Gastroesophageal sphincter (tissue), 4 donors: ENCODE results near the gene EGF. TPM values are rescaled to one million over a fixed set of nuclear protein-coding genes. Genes with fewer than 3 reads are reported as not detected.
A peak's percentile ranks its signal among the peaks of the same experiment; 100 is the strongest.

Experiments
- ATAC-seq: fragments of 150-250 bp; one replicate; pipeline ENCODE4 v1.9.1; 2016; ENCODE audit warnings: mild to moderate bottlenecking, moderate library complexity
- H3K27ac ChIP-seq, 4 donors: fragments of 200-600 bp; sonication (generic) in 3 of 4; 1 replicate in 3 of 4; 2 replicates in 1 of 4; pipeline ENCODE4 v1.5.1; 2016 to 2019
- H3K27me3 ChIP-seq: fragments of 200-600 bp; sonication (generic); one replicate; pipeline ENCODE4 v1.5.1; 2019
- H3K36me3 ChIP-seq, 2 donors: fragments of 200-600 bp; sonication (generic); one replicate each; pipeline ENCODE4 v1.5.1; 2019; ENCODE audit warnings: control low read depth in 1 of 2
- H3K4me1 ChIP-seq, 3 donors: fragments of 200-600 bp; sonication (generic); 1 replicate in 2 of 3; 2 replicates in 1 of 3; pipeline ENCODE4 v1.5.1; 2016 to 2019; ENCODE audit warnings: control low read depth in 2 of 3
- H3K4me3 ChIP-seq, 2 donors: fragments of 200-600 bp; sonication (generic); one replicate each; pipeline ENCODE4 v1.5.1; 2019; ENCODE audit warnings: mild to moderate bottlenecking in 1 of 2, moderate library complexity in 1 of 2
- H3K9me3 ChIP-seq, 3 donors: fragments of 200-600 bp; sonication (generic); one replicate each; pipeline ENCODE4 v1.5.1; 2017 to 2019; ENCODE audit warnings: control low read depth in 2 of 3
- EP300 ChIP-seq: sonication (generic); formaldehyde crosslinking; IDR thresholded peaks from one replicate; pipeline ENCODE4 v1.6.1; 2017; ENCODE audit warnings: antibody characterized with exemption, mild to moderate bottlenecking
- POLR2A ChIP-seq, 2 donors: fragments of 450-650 bp; IDR thresholded peaks; one replicate each; pipeline ENCODE4 v1.6.1; 2017; ENCODE audit warnings: antibody characterized with exemption in 2 of 2, mild to moderate bottlenecking in 2 of 2, moderate library complexity in 1 of 2
- POLR2AphosphoS5 ChIP-seq: sonication (generic); formaldehyde crosslinking; IDR thresholded peaks from one replicate; pipeline ENCODE4 v1.6.1; 2017; ENCODE audit warnings: antibody characterized with exemption
- WGBS, 2 donors: methylation state at CpG; one replicate each; pipeline ENCODE4 v1.1.5; 2018; ENCODE audit warnings: low coverage in 1 of 2; 5-methylcytosine and 5-hydroxymethylcytosine counted together
- total RNA-seq, 4 donors: library from RNA; depleted of rRNA; stranded (reverse); fragments of >200 nt; gene quantifications; one replicate each; pipeline ENCODE4 v1.1.0, GENCODE V29; 2016
- TF ChIP-seq, protein P1 (sequence below), 4 experiments: fragments of 200-600 bp in 2 of 4; fragments of 450-650 bp in 2 of 4; sonication (generic) in 1 of 4; IDR thresholded peaks; one replicate each; pipeline ENCODE4 v1.5.1; 2017 to 2019; ENCODE audit warnings: antibody characterized with exemption in 4 of 4, mild to moderate bottlenecking in 2 of 4, moderate library complexity in 2 of 4

EGF gene
- total RNA-seq, 4 donors from 2014 or later: 0.23 to 1.3 (median 0.93) TPM; not detected in 1

DNA sequence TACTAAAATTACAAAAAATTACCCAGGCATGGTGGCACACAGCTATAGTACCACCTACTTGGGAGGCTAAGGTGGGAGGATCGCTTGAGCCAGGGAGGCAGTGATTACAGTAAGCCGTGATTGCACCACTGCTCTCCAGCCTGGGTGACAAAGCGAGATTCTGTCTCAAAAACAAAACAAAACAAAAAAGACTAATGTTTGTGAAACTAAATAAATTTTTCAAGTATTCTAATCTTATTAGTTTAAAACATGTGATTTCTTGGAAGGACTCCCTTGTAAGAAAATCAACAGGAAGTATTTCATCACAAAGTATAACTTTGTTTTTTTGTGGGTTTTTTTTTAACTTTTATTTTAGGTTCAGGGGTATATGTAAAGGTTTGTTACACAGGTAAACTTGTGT is 89.6 kb downstream of the EGF start:
- Histone ChIP-seq H3K4me3 (no peak overlapping the region), H3K36me3 (no peaks in the 10 kb centered on the region), H3K9me3 (no peaks in the 10 kb centered on the region), H3K27me3 (no peaks in the 10 kb centered on the region), H3K27ac (no peak overlapping the region), H3K4me1 (no peaks in the 10 kb centered on the region)
- no peak for ATAC-seq
- WGBS, 2 donors: 89 to 100% methylated on average over 3 of the region's 3 CpGs
- no peak for TF ChIP-seq EP300
- TF ChIP-seq POLR2AphosphoS5: no peak
- no peak for TF ChIP-seq POLR2A (IDR thresholded peaks at IDR 0.05)
- TF ChIP-seq, protein P1, sequence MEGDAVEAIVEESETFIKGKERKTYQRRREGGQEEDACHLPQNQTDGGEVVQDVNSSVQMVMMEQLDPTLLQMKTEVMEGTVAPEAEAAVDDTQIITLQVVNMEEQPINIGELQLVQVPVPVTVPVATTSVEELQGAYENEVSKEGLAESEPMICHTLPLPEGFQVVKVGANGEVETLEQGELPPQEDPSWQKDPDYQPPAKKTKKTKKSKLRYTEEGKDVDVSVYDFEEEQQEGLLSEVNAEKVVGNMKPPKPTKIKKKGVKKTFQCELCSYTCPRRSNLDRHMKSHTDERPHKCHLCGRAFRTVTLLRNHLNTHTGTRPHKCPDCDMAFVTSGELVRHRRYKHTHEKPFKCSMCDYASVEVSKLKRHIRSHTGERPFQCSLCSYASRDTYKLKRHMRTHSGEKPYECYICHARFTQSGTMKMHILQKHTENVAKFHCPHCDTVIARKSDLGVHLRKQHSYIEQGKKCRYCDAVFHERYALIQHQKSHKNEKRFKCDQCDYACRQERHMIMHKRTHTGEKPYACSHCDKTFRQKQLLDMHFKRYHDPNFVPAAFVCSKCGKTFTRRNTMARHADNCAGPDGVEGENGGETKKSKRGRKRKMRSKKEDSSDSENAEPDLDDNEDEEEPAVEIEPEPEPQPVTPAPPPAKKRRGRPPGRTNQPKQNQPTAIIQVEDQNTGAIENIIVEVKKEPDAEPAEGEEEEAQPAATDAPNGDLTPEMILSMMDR (IDR thresholded peaks at IDR 0.05): no peak

GRCh38 chr4:110003401-110004187 is 90.9 kb downstream of the EGF start:
- no peaks in the 10 kb centered on the region for H3K27me3 ChIP-seq
- ATAC-seq: no peak
- no peaks in the 10 kb centered on the region for H3K9me3 ChIP-seq
- 55 to 76% methylated on average over 3 to 5 of the region's 6 CpGs for WGBS, 2 donors
- no peak overlapping the region for H3K4me3 ChIP-seq
- H3K36me3 ChIP-seq: no peaks in the 10 kb centered on the region
- no peak for TF ChIP-seq POLR2AphosphoS5
- no peak for TF ChIP-seq POLR2A (IDR thresholded peaks at IDR 0.05)
- TF ChIP-seq, protein P1 (IDR thresholded peaks at IDR 0.05): no peak
- no peak for TF ChIP-seq EP300
- no peaks in the 10 kb centered on the region for H3K4me1 ChIP-seq
- no peak overlapping the region for H3K27ac ChIP-seq

DNA sequence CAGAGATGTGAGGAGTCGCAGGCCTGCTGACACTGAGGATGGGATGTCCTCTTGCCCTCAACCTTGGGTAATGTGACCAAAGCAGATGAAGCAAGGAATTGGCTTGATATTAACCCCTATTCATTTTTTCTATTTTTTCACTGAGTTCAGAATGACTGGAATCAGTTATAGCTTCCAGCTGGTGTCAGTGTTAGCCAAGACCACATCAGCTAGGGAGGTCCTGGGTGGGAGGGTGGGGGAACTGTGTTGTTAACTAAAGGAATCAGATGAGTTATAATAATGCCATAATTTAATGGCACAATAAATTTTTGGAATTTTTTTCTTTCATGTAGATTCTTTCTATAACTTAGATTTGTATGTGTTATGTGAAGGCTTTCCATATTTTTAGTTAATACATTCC is 91.9 kb downstream of the EGF start:
- no peak overlapping the region for H3K27ac ChIP-seq
- TF ChIP-seq EP300: no peak
- TF ChIP-seq POLR2AphosphoS5: no peak
- TF ChIP-seq, protein P1 (IDR thresholded peaks at IDR 0.05): no peak
- no peak for TF ChIP-seq POLR2A (IDR thresholded peaks at IDR 0.05)
- H3K9me3 ChIP-seq: no peaks in the 10 kb centered on the region
- no peaks in the 10 kb centered on the region for H3K36me3 ChIP-seq
- WGBS, 2 donors: 71 to 100% methylated on average over 1 of the region's 1 CpG
- H3K4me1 ChIP-seq: no peaks in the 10 kb centered on the region
- H3K4me3 ChIP-seq: no peak overlapping the region
- no peak for ATAC-seq
- H3K27me3 ChIP-seq: no peaks in the 10 kb centered on the region

GRCh38 chr4:110005461-110006056 is 92.9 kb downstream of the EGF start:
- Histone ChIP-seq H3K27me3 (no peaks in the 10 kb centered on the region), H3K9me3 (no peaks in the 10 kb centered on the region), H3K4me3 (no peak overlapping the region), H3K4me1 (no peaks in the 10 kb centered on the region), H3K36me3 (no peaks in the 10 kb centered on the region), H3K27ac (no peak overlapping the region)
- ATAC-seq: no peak
- TF ChIP-seq POLR2A (IDR thresholded peaks at IDR 0.05): no peak
- TF ChIP-seq, protein P1 (IDR thresholded peaks at IDR 0.05): peak; percentile 20 to 63 (median 55)
- no peak for TF ChIP-seq EP300
- TF ChIP-seq POLR2AphosphoS5: no peak
- WGBS, 2 donors: 0 to 3% methylated on average over 1 of the region's 1 CpG

- Histone ChIP-seq H3K4me1 (no peaks in the 10 kb centered on the region), H3K4me3 (no peak overlapping the region), H3K36me3 (no peaks in the 10 kb centered on the region), H3K9me3 (no peaks in the 10 kb centered on the region), H3K27ac (no peak overlapping the region), H3K27me3 (no peaks in the 10 kb centered on the region)
- ATAC-seq: no peak
- 93% methylated on average over 2 of the region's 3 CpGs; no CpG with 5 or more reads in 1 of the 2 donors for WGBS, 2 donors
- TF ChIP-seq, protein P1 (IDR thresholded peaks at IDR 0.05): no peak
Measured at GRCh38 chr4:110007217-110007616, 94.5 kb downstream of the EGF start.
